Stromal cell of bone marrow (primary cell): ENCODE measurements around the gene SS18.

Experiments
- DNase-seq: peaks from one replicate; pipeline ENCODE4 v3.0.0-alpha.2; 2012; ENCODE audit warnings: low read depth

Gene SS18

DNA sequence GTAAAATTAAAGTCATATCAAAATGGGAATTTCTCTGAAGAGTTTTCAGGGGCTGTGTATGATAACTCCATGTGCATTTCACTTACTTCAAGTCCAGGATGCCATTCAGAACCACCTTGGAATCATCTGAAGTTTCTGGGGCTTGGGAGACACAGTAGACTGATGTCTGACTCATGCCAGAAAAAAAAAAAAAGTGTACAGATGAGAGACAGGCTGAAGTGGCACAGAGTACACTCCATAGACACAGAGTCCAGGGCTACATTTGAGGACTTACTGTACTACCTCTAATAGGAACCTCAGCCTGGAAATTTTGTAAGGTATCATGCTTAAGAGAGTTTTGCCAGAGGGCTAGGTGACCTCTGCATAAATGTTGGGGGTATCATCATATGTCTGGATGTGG, 92.0 kb downstream of the SS18 start:
- no peak for DNase-seq

DNA sequence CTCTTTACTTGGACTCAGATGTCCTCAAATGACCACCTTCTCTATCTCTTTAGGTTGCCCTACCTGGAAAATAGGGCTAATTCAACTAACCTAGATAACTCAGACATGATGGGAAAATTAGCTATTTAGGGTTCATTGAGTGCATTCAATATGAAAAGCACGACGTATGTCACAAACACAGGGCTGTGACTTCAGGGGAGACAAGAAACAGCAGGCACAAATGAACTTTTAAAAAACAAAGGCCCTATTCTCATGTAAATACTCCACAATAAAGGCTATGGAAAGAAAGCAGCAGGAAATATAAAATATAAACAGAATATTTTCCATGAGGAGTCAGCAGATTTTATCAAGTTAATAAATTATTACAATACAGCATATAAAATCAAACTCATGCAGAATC, 97.8 kb downstream of the SS18 start:
- DNase-seq: no peak

DNA sequence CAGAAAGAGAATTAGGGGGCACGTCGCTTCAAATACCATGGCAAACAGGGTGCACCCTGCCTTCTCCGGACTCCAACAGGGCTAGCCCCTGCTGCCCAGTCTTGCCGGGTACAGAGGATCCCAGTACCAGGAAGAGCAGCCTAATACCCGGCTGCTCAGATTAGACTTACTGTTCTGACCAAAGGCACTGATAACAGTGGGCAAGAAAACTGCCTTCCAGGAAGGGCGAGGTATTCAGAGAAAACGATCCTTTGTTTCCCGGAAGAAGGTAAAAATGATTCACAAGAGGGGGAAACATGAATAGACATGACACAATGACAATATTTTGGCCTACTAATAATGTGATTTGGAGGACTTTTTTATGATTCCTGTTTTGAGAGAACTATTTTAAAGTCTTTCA, 99.9 kb downstream of the SS18 start:
- no peak for DNase-seq

DNA sequence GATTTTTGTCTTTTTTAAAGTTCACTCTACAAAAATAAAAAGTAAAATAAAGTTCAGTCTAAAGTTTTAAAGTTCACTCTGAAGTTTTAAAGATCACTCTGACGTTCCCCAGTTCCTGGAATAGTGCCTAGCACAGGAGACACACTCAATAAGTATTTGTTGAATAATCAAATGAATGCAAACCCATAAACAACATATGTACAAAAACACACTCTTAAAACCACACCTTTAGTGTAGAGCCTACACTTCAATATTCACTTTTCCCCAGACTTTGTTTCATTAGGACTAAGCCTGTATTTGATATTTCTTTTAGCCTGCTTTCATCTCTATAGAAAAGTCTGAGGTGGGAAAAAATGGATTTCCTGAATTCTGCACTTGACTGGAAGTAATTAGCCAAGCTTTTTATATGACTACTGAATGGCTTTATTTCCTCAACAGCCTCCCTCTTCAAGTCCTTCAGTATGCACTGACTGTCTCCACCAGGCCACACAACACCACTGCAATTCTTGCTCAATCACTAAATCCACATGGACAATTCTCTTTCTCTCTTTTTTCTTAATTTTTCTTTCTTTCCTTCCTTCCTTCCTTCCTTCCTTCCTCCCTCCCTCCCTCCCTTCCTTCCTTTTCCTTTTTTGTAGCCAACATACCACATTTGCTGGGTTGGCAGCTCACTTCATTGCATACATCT, 104.6 kb downstream of the SS18 start:
- no peak for DNase-seq

DNA sequence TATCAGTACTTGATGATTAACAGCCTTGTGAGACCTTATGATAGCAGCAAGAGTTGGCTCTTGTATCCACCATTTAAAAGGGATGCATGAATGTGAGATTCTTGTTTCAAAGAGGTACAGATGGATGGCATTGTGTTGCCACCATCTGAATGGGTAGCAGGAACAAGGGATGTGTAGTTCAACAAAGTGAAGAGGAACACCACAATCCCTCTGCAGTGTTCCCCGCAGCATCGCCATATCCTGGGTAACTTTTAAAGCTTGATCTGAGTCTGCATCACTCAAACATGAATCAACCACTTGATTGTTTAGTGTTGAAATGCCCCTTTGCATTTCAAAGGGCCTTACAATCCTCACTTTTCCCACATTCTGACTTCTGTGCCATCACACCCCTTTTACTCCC, 106.7 kb downstream of the SS18 start:
- DNase-seq: no peak

DNA sequence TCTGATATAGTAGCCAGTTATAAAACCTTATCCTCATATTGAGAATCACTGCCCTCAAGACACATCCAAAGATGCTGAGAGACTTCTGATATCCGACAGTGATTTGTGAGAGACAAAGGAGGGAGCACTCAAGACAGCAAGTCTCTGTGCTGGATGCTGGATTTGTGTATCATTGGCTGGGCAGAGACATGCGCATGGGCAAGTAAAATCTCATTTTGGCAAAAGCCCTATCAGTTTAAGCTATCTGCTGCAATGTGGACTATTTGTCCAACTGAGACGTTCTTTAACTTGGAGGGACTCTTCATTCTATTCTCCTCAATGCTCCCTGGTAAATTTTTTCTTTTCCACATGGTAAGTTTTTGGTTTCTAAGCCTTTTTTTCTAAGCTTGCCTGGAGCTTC, 107.5 kb downstream of the SS18 start:
- no peak for DNase-seq

DNA sequence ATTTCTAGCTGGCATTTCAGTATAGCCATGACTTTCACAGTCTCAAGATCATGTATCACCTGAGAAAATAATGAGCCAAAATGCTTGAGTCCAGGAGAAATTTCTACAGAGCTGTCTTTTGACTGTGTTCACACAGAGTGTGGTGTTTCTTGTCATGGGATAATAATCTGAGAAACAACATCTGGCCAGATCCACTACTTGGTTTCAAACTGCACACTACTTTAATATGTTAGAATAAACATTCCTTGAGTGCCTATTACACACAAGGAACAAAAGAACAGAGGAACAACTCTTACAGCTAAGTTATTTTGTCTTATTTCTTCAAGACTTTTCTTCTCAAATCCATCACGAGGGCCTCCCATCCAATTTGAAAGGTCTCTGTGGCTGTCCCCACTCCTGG, 108.3 kb downstream of the SS18 start:
- no peak for DNase-seq

DNA sequence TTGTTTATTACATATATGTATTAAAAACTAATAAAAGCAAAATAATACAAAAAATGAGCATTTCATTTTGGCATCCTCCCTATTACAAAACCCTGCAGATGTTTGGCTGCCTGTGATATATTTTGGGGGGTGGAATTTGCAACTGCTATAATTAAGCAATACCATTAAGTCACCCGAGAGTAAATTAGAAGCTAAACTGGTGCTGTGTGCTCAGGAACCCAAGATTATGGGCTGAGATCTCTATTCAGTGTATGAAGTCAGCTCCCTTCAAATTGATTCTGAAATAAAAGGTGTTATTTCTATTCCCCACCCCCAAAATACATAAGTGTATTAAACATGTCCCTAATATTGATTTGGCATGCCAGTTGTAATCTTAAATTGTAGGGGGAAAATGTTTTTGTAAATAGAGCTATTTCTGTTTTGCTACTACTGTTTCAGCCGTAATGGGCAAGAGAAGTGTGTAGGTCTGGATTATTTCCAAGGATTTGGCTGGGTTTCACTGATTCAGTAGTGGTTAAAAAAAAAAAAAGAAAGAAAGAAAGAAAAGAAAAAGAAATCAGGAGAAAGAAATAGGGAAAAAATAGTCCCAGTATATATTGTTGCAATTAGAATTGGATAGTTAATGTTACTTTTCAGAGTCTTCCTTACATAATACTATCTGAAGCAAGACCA, 110.9 kb downstream of the SS18 start:
- no peak for DNase-seq

DNA sequence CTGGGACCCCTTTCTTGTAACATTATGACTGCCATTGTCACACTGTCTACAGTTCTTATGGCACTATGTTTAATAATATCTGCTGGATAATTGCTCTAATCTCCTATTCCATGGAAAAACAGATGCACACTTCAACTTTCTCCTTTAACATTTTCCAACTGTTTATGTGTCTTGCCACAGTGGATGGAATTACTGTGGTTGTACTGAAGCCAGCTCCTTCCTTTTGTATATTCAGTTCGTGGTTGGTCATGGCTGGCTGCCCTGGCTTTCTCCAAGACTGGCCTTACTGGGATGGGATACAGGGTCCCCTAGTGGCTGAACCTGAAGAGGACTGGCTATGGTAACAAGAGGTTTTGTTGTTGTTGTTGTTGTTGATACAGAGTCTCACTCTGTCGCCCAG, 113.9 kb downstream of the SS18 start:
- DNase-seq: peak; percentile 38

DNA sequence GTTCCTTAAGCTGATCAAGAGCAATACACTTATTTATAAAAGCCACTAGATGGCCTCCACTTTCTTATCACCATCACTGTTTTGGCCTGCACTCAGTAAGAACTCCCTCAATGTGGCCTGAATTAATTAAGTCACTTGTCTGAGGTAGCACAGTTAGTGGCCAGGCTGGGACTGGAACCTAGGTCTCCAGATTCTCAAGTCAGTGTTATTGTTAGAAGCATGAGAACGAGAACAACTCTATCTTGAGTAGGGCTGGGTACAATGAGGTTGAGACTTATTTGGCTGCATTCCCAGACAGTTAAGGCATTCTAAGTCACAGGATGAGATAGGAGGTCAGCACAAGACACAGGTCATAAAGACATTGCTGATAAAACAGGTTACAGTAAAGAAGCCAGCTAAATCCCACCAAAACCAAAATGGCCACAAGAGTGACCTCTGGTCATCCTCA, 115.8 kb downstream of the SS18 start:
- DNase-seq: no peak
